RWPE2 (cell line): Measurements from ENCODE around the gene ZBTB7C.

ENCODE experiments used
- ATAC-seq: fragments of 200-7000 bp; cut with Tn5 transposase; 3 replicates; pipeline ENCODE4 v1.9.1; 2021; ENCODE audit warnings: low read depth
- DNase-seq: peaks from one replicate; pipeline ENCODE4 v3.0.0-alpha.2; 2020; ENCODE audit warnings: low spot score
- H3K27ac ChIP-seq: fragments of 450-650 bp; 2 replicates; pipeline ENCODE4 v1.5.1; 2017; ENCODE audit warnings: mild to moderate bottlenecking; ENCODE audit not compliant: poor library complexity, severe bottlenecking
- H3K27me3 ChIP-seq: fragments of 250-450 bp; sonication (Bioruptor Pico); 2 replicates; pipeline ENCODE4 v1.5.1; 2021; ENCODE audit warnings: mild to moderate bottlenecking, moderate library complexity; ENCODE audit not compliant: insufficient read depth, poor library complexity, severe bottlenecking
- H3K36me3 ChIP-seq: fragments of 250-450 bp; sonication (Bioruptor Pico); 2 replicates; pipeline ENCODE4 v1.5.1; 2020; ENCODE audit warnings: low read depth, mild to moderate bottlenecking, moderate library complexity
- H3K4me1 ChIP-seq: fragments of 250-450 bp; sonication (Bioruptor Pico); 2 replicates; pipeline ENCODE4 v1.5.1; 2021; ENCODE audit warnings: mild to moderate bottlenecking, moderate library complexity; ENCODE audit not compliant: insufficient read depth, poor library complexity, severe bottlenecking
- H3K4me3 ChIP-seq: fragments of 250-450 bp; sonication (Bioruptor Pico); 2 replicates; pipeline ENCODE4 v1.5.1; 2021; ENCODE audit warnings: mild to moderate bottlenecking, moderate library complexity; ENCODE audit not compliant: severe bottlenecking
- H3K9me3 ChIP-seq: fragments of 250-450 bp; sonication (Bioruptor Pico); 2 replicates; pipeline ENCODE4 v1.5.1; 2021; ENCODE audit warnings: mild to moderate bottlenecking, moderate library complexity; ENCODE audit not compliant: severe bottlenecking
- CTCF ChIP-seq: fragments of 450-650 bp; IDR thresholded peaks from one replicate; pipeline ENCODE4 v1.5.1; 2017; ENCODE audit warnings: mild to moderate bottlenecking, moderate library complexity; ENCODE audit not compliant: poor library complexity, severe bottlenecking

The ZBTB7C gene

GRCh38 chr18:48200631-48201336 is 208.4 kb downstream of the ZBTB7C start:
- peaks cover 19% of the 10 kb centered on the region for H3K4me1 ChIP-seq
- no peak overlapping the region for H3K27ac ChIP-seq
- TF ChIP-seq CTCF, result no peak
- H3K4me3 ChIP-seq, result no peak overlapping the region
- no peaks in the 10 kb centered on the region for H3K9me3 ChIP-seq
- no peaks in the 10 kb centered on the region for H3K36me3 ChIP-seq
- ATAC-seq, result peak; percentile 37; the same call in 2 of the 3 replicates
- no peak for DNase-seq
- H3K27me3 ChIP-seq, result no peaks in the 10 kb centered on the region

GRCh38 chr18:48199399-48199798 is 209.8 kb downstream of the ZBTB7C start:
- Histone ChIP-seq H3K36me3 (no peaks in the 10 kb centered on the region), H3K27ac (no peak overlapping the region)

GRCh38 chr18:48197819-48198218 is 211.4 kb downstream of the ZBTB7C start:
- Histone ChIP-seq H3K4me1 (peaks cover 19% of the 10 kb centered on the region), H3K36me3 (no peaks in the 10 kb centered on the region), H3K9me3 (no peaks in the 10 kb centered on the region), H3K27me3 (no peaks in the 10 kb centered on the region), H3K27ac (no peak overlapping the region), H3K4me3 (no peak overlapping the region)
- TF ChIP-seq CTCF, result no peak
- peak; percentile 64 for ATAC-seq
- no peak for DNase-seq

More at GRCh38 chr18:48199399-48199798, 209.8 kb downstream of the ZBTB7C start:
- TF ChIP-seq CTCF, result no peak
- Histone ChIP-seq H3K4me1 (peaks cover 19% of the 10 kb centered on the region), H3K9me3 (no peaks in the 10 kb centered on the region), H3K27me3 (no peaks in the 10 kb centered on the region), H3K4me3 (no peak overlapping the region)
- DNase-seq (no peak), ATAC-seq (no peak)

- no peak overlapping the region for H3K4me3 ChIP-seq
- no peaks in the 10 kb centered on the region for H3K36me3 ChIP-seq
- DNase-seq (no peak), ATAC-seq (no peak)
- no peak for TF ChIP-seq CTCF
- H3K27me3 ChIP-seq, result no peaks in the 10 kb centered on the region
- no peak overlapping the region for H3K27ac ChIP-seq
- H3K4me1 ChIP-seq, result peaks cover 13% of the 10 kb centered on the region
- H3K9me3 ChIP-seq, result no peaks in the 10 kb centered on the region
Observed at GRCh38 chr18:48195787-48196186, 213.4 kb downstream of the ZBTB7C start.

- Histone ChIP-seq H3K27ac (no peak overlapping the region), H3K9me3 (no peaks in the 10 kb centered on the region), H3K36me3 (no peaks in the 10 kb centered on the region), H3K4me3 (no peak overlapping the region), H3K4me1 (peaks cover 13% of the 10 kb centered on the region), H3K27me3 (no peaks in the 10 kb centered on the region)
- ATAC-seq, result no peak
- no peak for DNase-seq
- TF ChIP-seq CTCF, result no peak
Observed at GRCh38 chr18:48194591-48195181, 214.5 kb downstream of the ZBTB7C start.
